Measurements from ENCODE around the gene RNF215. TPM values are rescaled to one million over a fixed set of nuclear protein-coding genes. Genes with fewer than 3 reads are reported as not detected.
"Not testable (repeated sequence)": the region's sequence is repeated elsewhere in the genome, so short reads cannot be mapped to it uniquely, and the experiment has no call there.

The RNF215 gene
- polyA plus RNA-seq, 1 donor = 17.0 TPM

GRCh38 chr22:30406400-30406799, 19.2 kb upstream of the RNF215 start:
- DNase-seq = no peak
- Histone ChIP-seq H3K4me1 (ENCODE audit: control insufficient read depth, insufficient read depth, low read length) (peaks cover 11% of the 10 kb centered on the region), H3K4me3 (ENCODE audit: low read length) (no peak overlapping the region), H3K27ac (ENCODE audit: low read length) (no peak overlapping the region), H3K9me3 (ENCODE audit: control insufficient read depth, low read depth, low read length) (no peaks in the 10 kb centered on the region), H3K36me3 (ENCODE audit: control insufficient read depth, insufficient read depth, low read length) (peaks cover 39% of the 10 kb centered on the region), H3K27me3 (ENCODE audit: control insufficient read depth, insufficient read depth, low read length) (no peaks in the 10 kb centered on the region)
- 100% methylated on average over 3 of the region's 6 CpGs for WGBS (ENCODE audit: insufficient coverage, low lambda C conversion rate)

GRCh38 chr22:30405731-30406130, 18.5 kb upstream of the RNF215 start:
- no peak overlapping the region for H3K4me3 ChIP-seq (ENCODE audit: low read length)
- peaks cover 35% of the 10 kb centered on the region for H3K36me3 ChIP-seq (ENCODE audit: control insufficient read depth, insufficient read depth, low read length)
- no peaks in the 10 kb centered on the region for H3K9me3 ChIP-seq (ENCODE audit: control insufficient read depth, low read depth, low read length)
- no peaks in the 10 kb centered on the region for H3K27me3 ChIP-seq (ENCODE audit: control insufficient read depth, insufficient read depth, low read length)
- no peak for DNase-seq
- H3K27ac ChIP-seq (ENCODE audit: low read length) = peak overlapping the region; percentile 8
- no CpG with 5 or more reads among the region's 4 CpGs for WGBS (ENCODE audit: insufficient coverage, low lambda C conversion rate)
- H3K4me1 ChIP-seq (ENCODE audit: control insufficient read depth, insufficient read depth, low read length) = peaks cover 11% of the 10 kb centered on the region

- H3K27ac ChIP-seq (ENCODE audit: low read length) = no peak overlapping the region
- DNase-seq = peak in 1 of 2 donors; percentile 40
- peaks cover 11% of the 10 kb centered on the region for H3K4me1 ChIP-seq (ENCODE audit: control insufficient read depth, insufficient read depth, low read length)
- no CpG with 5 or more reads among the region's 6 CpGs for WGBS (ENCODE audit: insufficient coverage, low lambda C conversion rate)
- no peak overlapping the region for H3K4me3 ChIP-seq (ENCODE audit: low read length)
- H3K27me3 ChIP-seq (ENCODE audit: control insufficient read depth, insufficient read depth, low read length) = no peaks in the 10 kb centered on the region
- H3K9me3 ChIP-seq (ENCODE audit: control insufficient read depth, low read depth, low read length) = no peaks in the 10 kb centered on the region
- peaks cover 31% of the 10 kb centered on the region for H3K36me3 ChIP-seq (ENCODE audit: control insufficient read depth, insufficient read depth, low read length)
These were observed 17.1 kb upstream of the RNF215 start for GRCh38 chr22:30404307-30404706.

GRCh38 chr22:30402766-30403104, 15.5 kb upstream of the RNF215 start:
- DNase-seq; H3K9me3 ChIP-seq (ENCODE audit: control insufficient read depth, low read depth, low read length); H3K4me3 ChIP-seq (ENCODE audit: low read length); H3K27ac ChIP-seq (ENCODE audit: low read length); H3K27me3 ChIP-seq (ENCODE audit: control insufficient read depth, insufficient read depth, low read length): not testable (repeated sequence)
- WGBS (ENCODE audit: insufficient coverage, low lambda C conversion rate) = no CpG with 5 or more reads among the region's 5 CpGs
- peaks cover 21% of the 10 kb centered on the region for H3K4me1 ChIP-seq (ENCODE audit: control insufficient read depth, insufficient read depth, low read length)
- peaks cover 17% of the 10 kb centered on the region for H3K36me3 ChIP-seq (ENCODE audit: control insufficient read depth, insufficient read depth, low read length)

GRCh38 chr22:30402028-30402765, 15.0 kb upstream of the RNF215 start:
- Histone ChIP-seq H3K9me3 (ENCODE audit: control insufficient read depth, low read depth, low read length) (no peaks in the 10 kb centered on the region), H3K4me3 (ENCODE audit: low read length) (no peak overlapping the region), H3K36me3 (ENCODE audit: control insufficient read depth, insufficient read depth, low read length) (peaks cover 14% of the 10 kb centered on the region), H3K27me3 (ENCODE audit: control insufficient read depth, insufficient read depth, low read length) (no peaks in the 10 kb centered on the region), H3K4me1 (ENCODE audit: control insufficient read depth, insufficient read depth, low read length) (peaks cover 23% of the 10 kb centered on the region), H3K27ac (ENCODE audit: low read length) (no peak overlapping the region)
- no peak for DNase-seq
- WGBS (ENCODE audit: insufficient coverage, low lambda C conversion rate) = no CpG with 5 or more reads among the region's 5 CpGs

- H3K27ac ChIP-seq (ENCODE audit: low read length); H3K4me3 ChIP-seq (ENCODE audit: low read length); H3K36me3 ChIP-seq (ENCODE audit: control insufficient read depth, insufficient read depth, low read length); H3K27me3 ChIP-seq (ENCODE audit: control insufficient read depth, insufficient read depth, low read length); DNase-seq; H3K9me3 ChIP-seq (ENCODE audit: control insufficient read depth, low read depth, low read length): not testable (repeated sequence)
- H3K4me1 ChIP-seq (ENCODE audit: control insufficient read depth, insufficient read depth, low read length) = peaks cover 26% of the 10 kb centered on the region
- WGBS (ENCODE audit: insufficient coverage, low lambda C conversion rate) = 100% methylated on average over 1 of the region's 3 CpGs
These were observed 13.8 kb upstream of the RNF215 start for GRCh38 chr22:30401024-30401423.

- Histone ChIP-seq H3K4me1 (ENCODE audit: control insufficient read depth, insufficient read depth, low read length) (peaks cover 27% of the 10 kb centered on the region), H3K9me3 (ENCODE audit: control insufficient read depth, low read depth, low read length) (no peaks in the 10 kb centered on the region), H3K27ac (ENCODE audit: low read length) (no peak overlapping the region), H3K27me3 (ENCODE audit: control insufficient read depth, insufficient read depth, low read length) (no peaks in the 10 kb centered on the region), H3K36me3 (ENCODE audit: control insufficient read depth, insufficient read depth, low read length) (peaks cover 4% of the 10 kb centered on the region), H3K4me3 (ENCODE audit: low read length) (no peak overlapping the region)
- no CpG with 5 or more reads among the region's 1 CpG for whole genome bisulfite sequencing (ENCODE audit: insufficient coverage, low lambda C conversion rate)
- DNase-seq = no peak
These were observed 12.9 kb upstream of the RNF215 start for GRCh38 chr22:30400159-30400558.

GRCh38 chr22:30399718-30400117, 12.5 kb upstream of the RNF215 start:
- no peak overlapping the region for H3K4me3 ChIP-seq (ENCODE audit: low read length)
- H3K27ac ChIP-seq (ENCODE audit: low read length) = no peak overlapping the region
- peaks cover 27% of the 10 kb centered on the region for H3K4me1 ChIP-seq (ENCODE audit: control insufficient read depth, insufficient read depth, low read length)
- no CpG with 5 or more reads among the region's 5 CpGs for WGBS (ENCODE audit: insufficient coverage, low lambda C conversion rate)
- peaks cover 4% of the 10 kb centered on the region for H3K36me3 ChIP-seq (ENCODE audit: control insufficient read depth, insufficient read depth, low read length)
- no peaks in the 10 kb centered on the region for H3K9me3 ChIP-seq (ENCODE audit: control insufficient read depth, low read depth, low read length)
- no peak for DNase-seq
- H3K27me3 ChIP-seq (ENCODE audit: control insufficient read depth, insufficient read depth, low read length) = no peaks in the 10 kb centered on the region

- Histone ChIP-seq H3K27ac (ENCODE audit: low read length) (no peak overlapping the region), H3K9me3 (ENCODE audit: control insufficient read depth, low read depth, low read length) (no peaks in the 10 kb centered on the region), H3K4me3 (ENCODE audit: low read length) (no peak overlapping the region), H3K4me1 (ENCODE audit: control insufficient read depth, insufficient read depth, low read length) (peaks cover 27% of the 10 kb centered on the region), H3K36me3 (ENCODE audit: control insufficient read depth, insufficient read depth, low read length) (peaks cover 4% of the 10 kb centered on the region), H3K27me3 (ENCODE audit: control insufficient read depth, insufficient read depth, low read length) (no peaks in the 10 kb centered on the region)
- no CpG with 5 or more reads among the region's 25 CpGs for WGBS (ENCODE audit: insufficient coverage, low lambda C conversion rate)
- DNase-seq = no peak
These were observed 11.8 kb upstream of the RNF215 start for GRCh38 chr22:30398685-30399680.

GRCh38 chr22:30397656-30398635, 10.7 kb upstream of the RNF215 start:
- Histone ChIP-seq H3K27me3 (ENCODE audit: control insufficient read depth, insufficient read depth, low read length) (no peaks in the 10 kb centered on the region), H3K9me3 (ENCODE audit: control insufficient read depth, low read depth, low read length) (no peaks in the 10 kb centered on the region), H3K27ac (ENCODE audit: low read length) (no peak overlapping the region), H3K36me3 (ENCODE audit: control insufficient read depth, insufficient read depth, low read length) (peaks cover 4% of the 10 kb centered on the region), H3K4me1 (ENCODE audit: control insufficient read depth, insufficient read depth, low read length) (peaks cover 27% of the 10 kb centered on the region), H3K4me3 (ENCODE audit: low read length) (peak overlapping the region; percentile 78)
- whole genome bisulfite sequencing (ENCODE audit: insufficient coverage, low lambda C conversion rate) = no CpG with 5 or more reads among the region's 11 CpGs
- no peak for DNase-seq

All from large intestine (tissue), 3 donors.